Keratinocyte (primary cell): ENCODE data around the gene AMBRA1.

Experiments used
- EZH2 ChIP-seq: IDR thresholded peaks from one replicate; pipeline ENCODE4 v1.6.1; 2012; ENCODE audit warnings: inconsistent platforms, mild to moderate bottlenecking, low read length, moderate library complexity
- TF ChIP-seq, protein P1 (sequence below), 3 experiments: IDR thresholded peaks in 1 of 3; conservative IDR thresholded peaks in 1 of 3; optimal IDR thresholded peaks in 1 of 3; 2 replicates in 2 of 3; 3 replicates in 1 of 3; pipeline versions ENCODE3 to v1.5.1; 2011; ENCODE audit warnings: low read length in 3 of 3, mild to moderate bottlenecking in 3 of 3, moderate library complexity in 2 of 3, control low read depth in 1 of 3, inconsistent platforms in 1 of 3; ENCODE audit not compliant: insufficient read depth in 2 of 3; ENCODE audit errors: extremely low read depth in 1 of 3

DNA sequence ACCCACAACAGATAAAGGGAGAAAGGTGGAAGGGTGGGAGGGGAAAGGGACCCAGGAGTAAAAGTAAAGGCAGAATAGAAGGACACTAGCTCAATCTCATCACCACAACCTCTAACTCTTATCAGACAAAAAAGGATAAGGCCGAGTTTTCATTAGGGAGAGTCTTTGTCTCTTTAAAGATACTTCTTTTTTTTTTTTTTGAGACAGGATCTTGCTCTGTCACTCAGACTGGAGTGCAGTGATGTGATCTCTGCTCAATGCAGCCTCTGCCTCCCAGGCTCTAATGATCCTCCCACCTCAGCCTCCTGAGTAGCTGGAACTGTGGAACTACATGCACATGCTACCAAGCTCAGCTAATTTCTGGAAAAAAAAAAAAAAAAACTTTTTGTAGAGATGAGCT lies 116.7 kb downstream of the AMBRA1 start:
- TF ChIP-seq, protein P1, sequence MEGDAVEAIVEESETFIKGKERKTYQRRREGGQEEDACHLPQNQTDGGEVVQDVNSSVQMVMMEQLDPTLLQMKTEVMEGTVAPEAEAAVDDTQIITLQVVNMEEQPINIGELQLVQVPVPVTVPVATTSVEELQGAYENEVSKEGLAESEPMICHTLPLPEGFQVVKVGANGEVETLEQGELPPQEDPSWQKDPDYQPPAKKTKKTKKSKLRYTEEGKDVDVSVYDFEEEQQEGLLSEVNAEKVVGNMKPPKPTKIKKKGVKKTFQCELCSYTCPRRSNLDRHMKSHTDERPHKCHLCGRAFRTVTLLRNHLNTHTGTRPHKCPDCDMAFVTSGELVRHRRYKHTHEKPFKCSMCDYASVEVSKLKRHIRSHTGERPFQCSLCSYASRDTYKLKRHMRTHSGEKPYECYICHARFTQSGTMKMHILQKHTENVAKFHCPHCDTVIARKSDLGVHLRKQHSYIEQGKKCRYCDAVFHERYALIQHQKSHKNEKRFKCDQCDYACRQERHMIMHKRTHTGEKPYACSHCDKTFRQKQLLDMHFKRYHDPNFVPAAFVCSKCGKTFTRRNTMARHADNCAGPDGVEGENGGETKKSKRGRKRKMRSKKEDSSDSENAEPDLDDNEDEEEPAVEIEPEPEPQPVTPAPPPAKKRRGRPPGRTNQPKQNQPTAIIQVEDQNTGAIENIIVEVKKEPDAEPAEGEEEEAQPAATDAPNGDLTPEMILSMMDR (optimal IDR thresholded peaks at IDR 0.05 in 1 of 3, IDR thresholded peaks at IDR 0.05 in 1 of 3, conservative IDR thresholded peaks at IDR 0.05 in 1 of 3; ENCODE audit: extremely low read depth in 1 of 3, insufficient read depth in 2 of 3, low read length in 3 of 3): no peak
- TF ChIP-seq EZH2: no peak
